SU-DHL-6 (cell line): ENCODE measurements around the gene APOB.

Source experiments
- EZH2phosphoT487 ChIP-seq: fragments of 200-600 bp; sonication (generic), shearing (Covaris generic); conservative IDR thresholded peaks from 2 replicates; pipeline ENCODE4 v1.6.1; 2018; ENCODE audit warnings: mild to moderate bottlenecking, antibody characterized with exemption, low read length, moderate library complexity, mixed read lengths
- TF ChIP-seq, protein P1 (sequence below): fragments of 200-600 bp; sonication (generic); IDR thresholded peaks from one replicate; pipeline ENCODE4 v1.5.1; 2017; ENCODE audit warnings: antibody characterized with exemption, mild to moderate bottlenecking, low read length, moderate library complexity; ENCODE audit not compliant: insufficient read depth, poor library complexity, severe bottlenecking

DNA sequence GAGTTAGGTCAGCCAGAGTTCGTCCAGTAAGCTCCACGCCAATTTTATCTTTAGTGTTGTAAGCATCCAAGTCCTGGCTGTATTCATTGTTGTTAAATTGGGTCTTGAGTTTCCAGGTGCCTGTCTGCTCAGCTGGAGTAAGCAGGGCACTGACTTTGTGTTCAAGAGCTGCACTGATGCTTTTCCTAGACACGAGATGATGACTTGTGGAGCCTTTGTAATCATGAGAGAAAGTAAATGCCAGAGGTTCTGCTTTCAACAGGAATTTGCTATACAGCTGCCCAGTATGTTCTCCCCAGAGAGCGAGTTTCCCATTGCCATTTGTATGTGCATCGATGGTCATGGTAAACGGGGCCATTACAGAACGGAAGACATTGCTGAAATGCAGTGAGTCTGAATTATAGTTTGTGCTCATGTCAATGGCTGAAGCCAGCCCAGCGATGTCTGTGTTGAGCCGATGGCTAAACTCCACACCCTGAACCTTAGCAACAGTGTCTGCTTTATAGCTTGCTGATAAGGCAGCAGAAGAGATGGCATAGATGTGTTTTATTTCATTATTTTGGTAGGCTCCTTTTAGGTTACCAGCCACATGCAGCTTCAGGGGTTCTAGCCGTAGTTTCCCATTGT is 32.9 kb downstream of the APOB start:
- TF ChIP-seq, protein P1, sequence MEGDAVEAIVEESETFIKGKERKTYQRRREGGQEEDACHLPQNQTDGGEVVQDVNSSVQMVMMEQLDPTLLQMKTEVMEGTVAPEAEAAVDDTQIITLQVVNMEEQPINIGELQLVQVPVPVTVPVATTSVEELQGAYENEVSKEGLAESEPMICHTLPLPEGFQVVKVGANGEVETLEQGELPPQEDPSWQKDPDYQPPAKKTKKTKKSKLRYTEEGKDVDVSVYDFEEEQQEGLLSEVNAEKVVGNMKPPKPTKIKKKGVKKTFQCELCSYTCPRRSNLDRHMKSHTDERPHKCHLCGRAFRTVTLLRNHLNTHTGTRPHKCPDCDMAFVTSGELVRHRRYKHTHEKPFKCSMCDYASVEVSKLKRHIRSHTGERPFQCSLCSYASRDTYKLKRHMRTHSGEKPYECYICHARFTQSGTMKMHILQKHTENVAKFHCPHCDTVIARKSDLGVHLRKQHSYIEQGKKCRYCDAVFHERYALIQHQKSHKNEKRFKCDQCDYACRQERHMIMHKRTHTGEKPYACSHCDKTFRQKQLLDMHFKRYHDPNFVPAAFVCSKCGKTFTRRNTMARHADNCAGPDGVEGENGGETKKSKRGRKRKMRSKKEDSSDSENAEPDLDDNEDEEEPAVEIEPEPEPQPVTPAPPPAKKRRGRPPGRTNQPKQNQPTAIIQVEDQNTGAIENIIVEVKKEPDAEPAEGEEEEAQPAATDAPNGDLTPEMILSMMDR = no peak
- TF ChIP-seq EZH2phosphoT487 = no peak
